Ramos (cell line): ENCODE results near the gene KCNJ6.
"Not testable (repeated sequence)": the region's sequence is repeated elsewhere in the genome, so short reads cannot be mapped to it uniquely, and the experiment has no call there.

Experiments used
- in situ Hi-C: fragments of 300-500 bp; cut with MboI; formaldehyde crosslinking; loops from one replicate; pipeline ENCODE4 v1.14.3; 2022; ENCODE audit warnings: low sequenced_read_pairs; ENCODE audit not compliant: unreplicated experiment

The KCNJ6 gene

DNA sequence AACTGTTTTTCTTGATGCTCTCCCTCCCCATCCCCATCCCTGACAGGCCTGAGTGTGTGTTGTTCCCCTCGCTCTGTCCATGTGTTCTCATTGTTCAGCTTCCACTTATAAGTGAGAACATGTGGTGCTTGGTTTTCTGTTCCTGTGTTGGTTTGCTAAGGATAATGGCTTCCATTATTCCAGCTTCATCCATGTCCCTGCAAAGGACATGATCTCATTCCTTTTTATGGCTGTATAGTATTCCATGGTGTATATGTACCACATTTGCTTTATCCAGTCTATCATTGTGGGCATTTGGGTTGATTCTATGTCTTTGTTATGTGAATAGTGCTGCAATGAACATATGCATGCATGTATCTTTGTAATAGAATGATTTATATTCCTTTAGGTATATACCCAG, 254.0 kb downstream of the KCNJ6 start:
- in situ Hi-C loops: not testable (repeated sequence)

GRCh38 chr21:37660709-37661108, 255.5 kb downstream of the KCNJ6 start:
- in situ Hi-C loops: no loop called here

- in situ Hi-C loops: no loop called here
These were observed 256.4 kb downstream of the KCNJ6 start for GRCh38 chr21:37659874-37660273.

GRCh38 chr21:37658817-37659458, 257.3 kb downstream of the KCNJ6 start:
- in situ Hi-C loops: no loop called here

- in situ Hi-C loops: no loop called here
These were observed 258.0 kb downstream of the KCNJ6 start for GRCh38 chr21:37658121-37658816.

- in situ Hi-C loops: no loop called here
These were observed 259.4 kb downstream of the KCNJ6 start for GRCh38 chr21:37656899-37657298.

DNA sequence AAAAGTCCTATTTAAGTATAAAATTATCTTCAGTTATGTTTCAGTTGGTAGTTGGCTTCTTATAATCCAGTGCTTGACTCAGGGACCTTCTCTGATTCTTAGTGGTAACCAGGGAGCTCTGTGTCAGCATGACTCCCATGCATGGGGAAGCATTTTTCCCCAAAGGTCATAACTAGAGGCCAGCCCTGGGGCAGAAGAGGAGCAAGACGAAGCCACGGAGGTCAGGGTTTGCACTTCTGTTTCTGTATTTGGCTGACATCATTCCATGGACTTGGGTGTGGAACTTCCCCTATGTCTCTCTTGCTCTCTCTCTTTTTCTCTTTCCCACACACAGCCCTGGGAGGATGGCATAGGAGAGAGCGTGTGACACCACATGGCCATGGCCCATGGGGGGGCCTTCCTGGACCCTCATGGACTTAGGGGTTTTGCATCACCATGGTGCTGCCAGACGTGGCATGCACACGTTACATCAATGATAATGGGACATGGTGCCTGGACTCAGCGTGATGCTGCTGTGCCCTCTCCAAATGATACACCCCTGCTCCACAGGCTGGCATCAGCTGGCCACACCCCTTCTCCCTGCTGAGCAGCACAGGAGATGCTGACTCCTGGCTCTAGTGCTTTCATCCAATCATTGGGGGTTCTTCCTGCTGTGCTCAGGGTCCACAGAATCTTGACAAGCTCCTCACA, 260.5 kb downstream of the KCNJ6 start:
- in situ Hi-C loops: no loop called here

- in situ Hi-C loops: no loop called here
These were observed 261.7 kb downstream of the KCNJ6 start for GRCh38 chr21:37654596-37654995.

- in situ Hi-C loops: no loop called here
These were observed 263.1 kb downstream of the KCNJ6 start for GRCh38 chr21:37653201-37653600.

- in situ Hi-C loops: no loop called here
These were observed 268.5 kb downstream of the KCNJ6 start for GRCh38 chr21:37647781-37648180.

- in situ Hi-C loops: not testable (repeated sequence)
These were observed 269.5 kb downstream of the KCNJ6 start for GRCh38 chr21:37646761-37647160.

GRCh38 chr21:37645848-37646247, 270.4 kb downstream of the KCNJ6 start:
- in situ Hi-C loops: no loop called here

- in situ Hi-C loops: no loop called here
These were observed 271.6 kb downstream of the KCNJ6 start for GRCh38 chr21:37644636-37645035.

- in situ Hi-C loops: not testable (repeated sequence)
These were observed 272.4 kb downstream of the KCNJ6 start for GRCh38 chr21:37643862-37644261.

DNA sequence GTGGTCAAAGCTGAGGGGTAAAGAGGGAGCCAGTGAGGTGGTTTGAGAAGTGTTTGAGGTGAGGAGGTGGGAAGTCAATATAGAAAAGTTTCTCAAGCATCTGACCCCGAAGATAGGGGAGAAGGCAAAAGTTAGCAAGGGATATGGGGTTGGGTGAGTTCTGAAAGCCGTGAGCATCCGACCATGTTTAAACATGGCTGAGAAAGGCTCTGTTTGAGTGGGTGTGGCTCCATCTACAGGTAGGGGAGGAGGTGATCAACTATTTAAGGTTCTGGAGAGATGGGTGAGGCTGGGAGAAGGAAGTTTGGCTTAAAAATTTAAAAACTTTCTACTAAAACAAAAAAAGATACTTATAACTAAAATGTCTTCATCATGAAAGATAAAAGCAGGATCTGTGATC, 273.8 kb downstream of the KCNJ6 start:
- in situ Hi-C loops: no loop called here

DNA sequence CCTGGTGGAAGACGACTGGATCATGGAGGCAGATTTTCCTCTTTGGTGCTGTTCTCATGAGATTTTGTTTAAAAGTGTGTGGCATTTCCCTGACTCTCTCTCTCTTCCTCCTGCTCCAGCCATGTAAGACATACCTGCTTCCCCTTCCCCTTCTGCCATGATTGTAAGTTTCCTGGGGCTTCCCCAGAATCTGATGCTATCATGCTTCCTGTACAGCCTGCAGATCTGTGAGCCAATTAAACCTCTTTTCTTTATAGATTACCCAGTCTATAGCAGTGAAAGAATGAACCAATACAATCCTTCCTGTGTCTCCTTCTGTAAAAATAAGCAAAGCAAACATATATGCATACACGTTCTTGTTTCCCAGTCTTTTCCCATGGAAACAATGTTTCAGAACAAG, 276.5 kb downstream of the KCNJ6 start:
- in situ Hi-C loops: no loop called here

DNA sequence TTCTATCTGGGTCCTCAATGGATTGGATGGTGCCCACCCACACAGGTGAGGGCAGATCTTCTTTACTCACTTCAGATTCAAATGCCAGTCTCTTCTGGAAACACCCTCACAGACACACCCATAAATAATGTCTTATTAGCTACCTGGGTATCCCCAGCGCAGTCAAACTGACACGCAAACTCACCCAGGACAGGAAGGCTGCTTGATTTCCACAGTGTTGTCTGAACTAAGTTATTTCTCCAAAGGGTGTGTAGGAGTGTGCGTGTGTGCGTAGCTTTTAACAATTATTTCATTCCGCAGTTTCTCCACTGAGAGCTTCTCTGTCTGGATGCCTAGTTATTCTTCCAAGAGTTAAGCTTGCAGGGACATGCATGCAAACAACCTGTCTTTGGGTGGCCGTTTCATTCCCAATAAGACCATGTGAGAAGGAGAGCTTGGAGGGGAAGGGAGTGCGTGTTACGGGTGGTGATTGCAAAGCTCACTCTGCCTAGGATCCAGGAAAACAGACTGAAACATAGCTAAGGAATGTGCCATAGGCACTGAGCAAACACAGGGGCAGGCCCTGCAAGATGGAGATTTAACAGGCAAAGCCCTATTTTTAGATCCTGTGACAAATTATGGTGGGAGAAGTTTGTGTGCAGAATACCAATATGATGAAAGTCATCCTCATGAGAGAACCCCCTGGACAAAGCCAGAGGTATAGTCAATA, 280.0 kb downstream of the KCNJ6 start:
- in situ Hi-C loops: no loop called here

GRCh38 chr21:37631319-37632117, 284.7 kb downstream of the KCNJ6 start:
- in situ Hi-C loops: no loop called here

DNA sequence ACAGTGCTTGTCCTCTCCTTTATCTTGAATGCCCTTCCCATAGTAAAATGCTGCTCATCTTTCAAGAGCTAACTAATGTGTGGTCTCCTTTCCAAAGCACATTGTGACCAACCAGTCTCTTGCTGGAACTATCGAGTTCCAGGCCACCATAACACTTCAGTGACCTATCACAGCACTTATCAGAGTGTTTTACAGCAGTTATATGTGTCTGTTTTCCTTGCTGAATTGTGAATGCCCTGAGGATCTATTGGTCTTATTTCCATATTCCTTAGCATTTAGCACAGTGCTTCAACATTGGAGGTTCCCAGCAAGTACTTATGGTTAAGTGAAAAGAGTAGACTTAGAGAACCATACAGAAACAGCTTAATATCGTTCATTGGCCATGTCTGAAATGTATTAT, 285.4 kb downstream of the KCNJ6 start:
- in situ Hi-C loops: no loop called here

GRCh38 chr21:37628362-37628761, 287.9 kb downstream of the KCNJ6 start:
- in situ Hi-C loops: no loop called here
